H9 (cell line): Measurements from ENCODE around the gene METRNL. TPM values are rescaled to one million over a fixed set of nuclear protein-coding genes. Genes with fewer than 3 reads are reported as not detected.

ENCODE experiments used
- DNase-seq: peaks from one replicate; pipeline ENCODE4 v3.0.0-alpha.2; 2017
- H2AFZ ChIP-seq: one replicate; pipeline ENCODE4 v1.6.1; 2013; ENCODE audit warnings: mild to moderate bottlenecking, low read length, control low read depth, moderate library complexity
- H2AK5ac ChIP-seq: 2 replicates; pipeline ENCODE4 v1.6.1; 2013; ENCODE audit warnings: low read length, control low read depth, mixed read lengths; ENCODE audit not compliant: insufficient read length
- H2BK120ac ChIP-seq: one replicate; pipeline ENCODE4 v1.6.1; 2013; ENCODE audit warnings: low read depth, mild to moderate bottlenecking, low read length, control low read depth, inconsistent platforms; ENCODE audit not compliant: poor library complexity, severe bottlenecking
- H2BK12ac ChIP-seq: 2 replicates; pipeline ENCODE4 v1.6.1; 2013; ENCODE audit warnings: low read length, control low read depth, mixed read lengths, low read depth; ENCODE audit not compliant: insufficient read length
- H2BK15ac ChIP-seq: 2 replicates; pipeline ENCODE4 v1.6.1; 2013; ENCODE audit warnings: low read depth, low read length, control low read depth
- H2BK20ac ChIP-seq: one replicate; pipeline ENCODE4 v1.6.1; 2013; ENCODE audit warnings: low read depth, mild to moderate bottlenecking, low read length, control low read depth, inconsistent platforms; ENCODE audit not compliant: poor library complexity, severe bottlenecking
- H2BK5ac ChIP-seq: 2 replicates; pipeline ENCODE4 v1.6.1; 2013; ENCODE audit warnings: low read length, control low read depth, mixed read lengths; ENCODE audit not compliant: insufficient read length
- H3K14ac ChIP-seq: 2 replicates; pipeline ENCODE4 v1.6.1; 2013; ENCODE audit warnings: low read length, control low read depth; ENCODE audit not compliant: insufficient read depth
- H3K18ac ChIP-seq: 2 replicates; pipeline ENCODE4 v1.6.1; 2013; ENCODE audit warnings: low read depth, mild to moderate bottlenecking, mixed read lengths, low read length, control low read depth; ENCODE audit not compliant: insufficient read length
- H3K23ac ChIP-seq: 2 replicates; pipeline ENCODE4 v1.6.1; 2013; ENCODE audit warnings: low read length, control low read depth, mixed read lengths, low read depth; ENCODE audit not compliant: insufficient read length
- H3K23me2 ChIP-seq: 2 replicates; pipeline ENCODE4 v1.6.1; 2013; ENCODE audit warnings: low read depth, mild to moderate bottlenecking, mixed read lengths, low read length, control low read depth; ENCODE audit not compliant: insufficient read length, poor library complexity, severe bottlenecking
- H3K27ac ChIP-seq: 2 replicates; pipeline ENCODE4 v1.5.1; 2013; ENCODE audit warnings: low read length, control low read depth, mixed read lengths, low read depth; ENCODE audit not compliant: insufficient read length
- H3K27me3 ChIP-seq: 2 replicates; pipeline ENCODE4 v1.6.1; 2013; ENCODE audit warnings: low read length, control low read depth, inconsistent platforms; ENCODE audit not compliant: insufficient read depth
- H3K4ac ChIP-seq: 2 replicates; pipeline ENCODE4 v1.6.1; 2013; ENCODE audit warnings: low read depth, mild to moderate bottlenecking, control low read depth, inconsistent platforms, low read length, moderate library complexity
- H3K4me1 ChIP-seq: 2 replicates; pipeline ENCODE4 v1.6.1; 2013; ENCODE audit warnings: low read length, control low read depth, inconsistent platforms; ENCODE audit not compliant: insufficient read depth
- H3K4me2 ChIP-seq: 2 replicates; pipeline ENCODE4 v1.6.1; 2013; ENCODE audit warnings: low read length, control low read depth, mixed read lengths; ENCODE audit not compliant: insufficient read length, insufficient read depth
- H3K56ac ChIP-seq: 2 replicates; pipeline ENCODE4 v1.6.1; 2013; ENCODE audit warnings: low read depth, mild to moderate bottlenecking, mixed read lengths, low read length, control low read depth; ENCODE audit not compliant: insufficient read length
- H3K79me1 ChIP-seq: 2 replicates; pipeline ENCODE4 v1.6.1; 2013; ENCODE audit warnings: low read depth, mild to moderate bottlenecking, moderate library complexity, low read length, control low read depth, inconsistent platforms; ENCODE audit not compliant: insufficient read depth, poor library complexity, severe bottlenecking
- H3K79me2 ChIP-seq: 2 replicates; pipeline ENCODE4 v1.6.1; 2013; ENCODE audit warnings: low read length, control low read depth, inconsistent platforms; ENCODE audit not compliant: insufficient read depth
- H3K9ac ChIP-seq: 2 replicates; pipeline ENCODE4 v1.6.1; 2013; ENCODE audit warnings: low read length, control low read depth, mixed read lengths; ENCODE audit not compliant: insufficient read length; ENCODE audit errors: extremely low read depth
- H3K9me3 ChIP-seq: one replicate; pipeline ENCODE4 v1.6.1; 2013; ENCODE audit warnings: low read depth, low read length, inconsistent platforms; ENCODE audit not compliant: control insufficient read depth
- H3T11ph ChIP-seq: one replicate; pipeline ENCODE4 v1.6.1; 2013; ENCODE audit warnings: mild to moderate bottlenecking, low read length, control low read depth, inconsistent platforms
- H4K20me1 ChIP-seq: one replicate; pipeline ENCODE4 v1.6.1; 2013; ENCODE audit not compliant: control insufficient read depth, insufficient read length, insufficient read depth
- H4K5ac ChIP-seq: 2 replicates; pipeline ENCODE4 v1.6.1; 2013; ENCODE audit warnings: low read depth, mild to moderate bottlenecking, mixed read lengths, low read length, control low read depth; ENCODE audit not compliant: insufficient read length
- H4K8ac ChIP-seq: replicated peaks from 2 replicates; pipeline ENCODE4 v1.6.1; 2013; ENCODE audit warnings: low read length, control low read depth, mixed read lengths, low read depth; ENCODE audit not compliant: insufficient read length
- H4K91ac ChIP-seq: 2 replicates; pipeline ENCODE4 v1.6.1; 2013; ENCODE audit warnings: low read depth, mild to moderate bottlenecking, moderate library complexity, mixed read lengths, low read length, control low read depth; ENCODE audit not compliant: insufficient read length
- H3K27ac Mint-ChIP-seq, 3 experiments: 2 replicates in 2 of 3; 3 replicates in 1 of 3; pipeline ENCODE4 v1.8.0; 2020 to 2021; ENCODE audit warnings: mixed read lengths in 3 of 3, mild to moderate bottlenecking in 1 of 3, moderate library complexity in 1 of 3
- H3K27me3 Mint-ChIP-seq: 2 replicates; pipeline ENCODE4 v1.8.0; 2021; ENCODE audit warnings: low read depth, mild to moderate bottlenecking, moderate library complexity, mixed read lengths
- H3K36me3 Mint-ChIP-seq, 3 experiments: 2 replicates in 2 of 3; 3 replicates in 1 of 3; pipeline ENCODE4 v1.8.0; 2020 to 2021; ENCODE audit warnings: low read depth in 3 of 3, mixed read lengths in 3 of 3; ENCODE audit not compliant: insufficient read depth in 1 of 3
- H3K4me1 Mint-ChIP-seq, 2 experiments: 2 replicates each; pipeline ENCODE4 v1.8.0; 2020; ENCODE audit warnings: mixed read lengths in 2 of 2
- H3K4me3 Mint-ChIP-seq, 2 experiments: 2 replicates in 1 of 2; 3 replicates in 1 of 2; pipeline ENCODE4 v1.8.0; 2020 to 2021; ENCODE audit warnings: mild to moderate bottlenecking in 2 of 2, mixed read lengths in 2 of 2, moderate library complexity in 1 of 2
- H3K9me3 Mint-ChIP-seq, 2 experiments: 2 replicates in 1 of 2; 3 replicates in 1 of 2; pipeline ENCODE4 v1.8.0; 2020; ENCODE audit warnings: mild to moderate bottlenecking in 2 of 2, mixed read lengths in 2 of 2, moderate library complexity in 1 of 2
- CTCF ChIP-seq: fragments of 200-600 bp; sonication (generic); conservative IDR thresholded peaks from 3 replicates; pipeline ENCODE4 v1.8.0; 2021; ENCODE audit warnings: antibody characterized with exemption, mild to moderate bottlenecking
- WGBS: extraction: QIAGEN DNeasy Blood & Tissue Kit; methylation state at CpG from one replicate; pipeline ENCODE4 v1.1.7; 2013; ENCODE audit warnings: missing lambda C conversion rate, low lambda C conversion rate, mixed read lengths; ENCODE audit not compliant: insufficient read length; ENCODE audit errors: extremely low coverage; 5-methylcytosine and 5-hydroxymethylcytosine counted together
- total RNA-seq: library from RNA; stranded (reverse); gene quantifications from 2 replicates; pipeline ENCODE4 v1.2.1, GENCODE V29; 2021

The METRNL gene
- total RNA-seq, 1 experiment from 2014 or later = 21.4 TPM

DNA sequence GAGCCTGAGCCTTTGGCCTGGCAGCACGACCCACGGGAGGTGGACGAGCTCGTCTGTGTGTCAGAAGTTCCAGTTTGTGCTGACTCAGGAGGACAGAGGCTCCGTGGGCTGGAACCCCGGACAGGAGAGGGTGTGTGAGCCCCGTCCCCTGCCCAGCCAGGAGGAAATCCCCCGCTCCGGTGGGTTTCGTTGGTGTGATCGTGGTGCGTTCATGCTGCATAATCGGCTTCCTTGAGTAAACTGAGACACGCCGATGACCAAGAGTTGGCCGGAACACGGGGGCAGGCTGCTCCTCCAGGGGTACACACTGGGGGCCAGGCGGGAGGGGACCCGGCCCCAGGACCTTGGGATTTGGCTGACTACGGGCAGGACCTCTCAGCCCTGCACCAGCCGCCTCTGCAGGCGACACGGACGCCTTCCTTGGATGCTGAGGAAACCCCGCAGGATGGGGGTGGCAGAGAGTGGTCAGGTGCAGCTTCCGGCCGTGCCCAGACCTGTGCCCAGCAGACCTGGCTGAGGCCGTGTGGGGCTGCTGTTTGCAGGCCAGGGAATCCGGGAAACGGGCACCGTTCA, 8.5 kb downstream of the METRNL start:
- Histone ChIP-seq H3K23ac (no peak overlapping the region), H2BK5ac (no peak overlapping the region), H3K27ac (no peak overlapping the region), H4K8ac (no peak overlapping the region), H3K9me3 (no peaks in the 10 kb centered on the region), H3K4me2 (no peak overlapping the region), H3T11ph (no peak overlapping the region), H3K56ac (no peak overlapping the region), H2AFZ (no peak overlapping the region), H4K20me1 (no peaks in the 10 kb centered on the region), H2BK15ac (no peak overlapping the region), H3K23me2 (no peaks in the 10 kb centered on the region), H3K14ac (no peak overlapping the region; the same call in 1 of the 2 replicates), H2BK120ac (no peak overlapping the region), H3K27me3 (no peaks in the 10 kb centered on the region), H3K4ac (no peak overlapping the region), H4K91ac (no peak overlapping the region), H4K5ac (no peak overlapping the region), H3K9ac (no peak overlapping the region), H2BK12ac (no peak overlapping the region), H2BK20ac (no peak overlapping the region), H3K18ac (no peak overlapping the region), H3K4me1 (peaks cover 8% of the 10 kb centered on the region; the same call in 1 of the 2 replicates), H3K79me1 (no peaks in the 10 kb centered on the region), H3K79me2 (no peaks in the 10 kb centered on the region; the same call in 1 of the 2 replicates), H2AK5ac (no peak overlapping the region)
- Mint-ChIP-seq H3K9me3 (no peaks in the 10 kb centered on the region), H3K4me3 (no peak overlapping the region), H3K4me1 (peaks cover 27 to 33% of the 10 kb centered on the region in 2 experiments), H3K27ac (no peak overlapping the region; a peak in 1 of 7 replicates), H3K36me3 (peaks cover 12 to 20% (median 15%) of the 10 kb centered on the region in 3 experiments; a peak in 6 of 7 replicates), H3K27me3 (peaks cover 7% of the 10 kb centered on the region)
- no CpG with 5 or more reads among the region's 31 CpGs for WGBS
- no peak for TF ChIP-seq CTCF
- DNase-seq = no peak
